HPDE6-E6E7 (cell line): ENCODE measurements around the gene APBB2.
"Not testable (repeated sequence)": the region's sequence is repeated elsewhere in the genome, so short reads cannot be mapped to it uniquely, and the experiment has no call there.

Experiments
- DNase-seq: peaks from one replicate; pipeline ENCODE4 v3.0.0; 2011; ENCODE audit warnings: missing footprints; ENCODE audit errors: extremely low spot score

APBB2 gene

GRCh38 chr4:40908297-40908696 is 306.0 kb downstream of the APBB2 start:
- peak; percentile 71 for DNase-seq

- no peak for DNase-seq
These were observed 308.9 kb downstream of the APBB2 start for GRCh38 chr4:40905414-40905813.

- DNase-seq: not testable (repeated sequence)
These were observed 313.8 kb downstream of the APBB2 start for GRCh38 chr4:40900531-40900930.

DNA sequence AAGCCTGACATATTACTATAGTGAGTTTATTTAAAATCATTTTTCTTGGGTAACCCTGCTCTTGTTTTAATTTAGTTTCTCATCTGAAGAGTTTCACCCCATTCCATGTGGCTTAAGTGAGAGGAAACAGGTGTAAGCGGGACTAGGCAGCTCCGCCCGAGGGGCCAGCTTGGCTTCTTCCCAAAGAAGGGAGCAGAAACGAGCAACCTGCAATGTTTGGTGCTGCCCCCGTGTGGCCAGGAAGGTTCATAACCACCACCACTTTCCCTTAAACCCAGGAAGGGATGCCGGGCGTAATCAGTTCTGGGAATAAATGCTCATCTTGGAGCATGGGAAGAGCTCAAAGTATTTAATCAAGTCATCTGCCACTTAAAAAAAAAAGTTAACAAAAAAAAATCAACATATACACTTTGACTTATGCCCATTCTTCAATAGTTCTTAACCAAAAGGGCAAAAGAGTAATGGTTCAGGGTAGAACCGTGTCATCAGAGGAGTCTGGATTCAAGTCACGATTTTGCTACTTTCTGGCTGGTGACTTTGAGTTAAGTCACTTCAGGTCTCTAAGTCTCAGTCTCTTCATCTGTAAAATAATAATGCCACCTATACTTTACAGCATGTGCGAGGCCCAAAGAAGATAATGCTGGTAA is 316.7 kb downstream of the APBB2 start:
- DNase-seq: peak; percentile 66

DNA sequence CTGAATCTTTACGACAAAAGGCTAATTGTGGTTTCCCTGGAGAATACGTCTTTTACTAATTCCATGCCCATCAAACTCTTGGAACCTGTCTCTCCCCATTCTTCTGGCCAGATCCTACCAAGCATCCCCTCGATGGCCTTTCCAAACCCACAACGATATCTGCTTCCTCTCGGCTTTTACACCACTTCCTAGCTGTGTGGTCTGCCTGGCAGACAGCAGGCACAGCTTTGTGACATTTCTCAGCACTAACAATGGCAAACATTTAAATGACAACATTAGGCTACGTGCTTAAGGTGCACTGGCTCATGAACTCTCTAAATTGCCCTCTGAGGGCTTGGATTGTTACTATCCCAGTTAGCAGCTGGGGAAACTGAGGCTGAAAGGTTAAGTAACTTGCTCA is 323.6 kb downstream of the APBB2 start:
- DNase-seq: no peak

DNA sequence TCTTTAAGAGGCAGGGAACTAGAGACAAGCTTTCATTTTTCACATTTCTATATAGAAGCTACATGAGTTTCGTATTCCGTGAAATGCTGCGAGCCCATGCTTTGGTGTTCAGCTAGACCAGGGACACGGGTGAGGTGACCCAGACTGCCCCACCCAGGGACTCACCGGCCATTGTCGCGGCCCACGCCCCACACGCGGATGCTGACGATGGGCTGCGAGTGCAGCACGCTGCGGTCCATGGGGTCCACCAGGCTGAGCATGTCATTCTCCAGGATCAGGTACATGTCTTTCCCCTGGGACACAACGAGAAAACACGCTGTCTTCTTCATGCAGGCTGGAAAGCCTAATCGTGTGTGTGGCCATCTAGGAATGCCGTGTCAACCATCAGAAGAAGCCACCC is 324.1 kb downstream of the APBB2 start:
- no peak for DNase-seq

- DNase-seq: no peak
These were observed 325.4 kb downstream of the APBB2 start for GRCh38 chr4:40888933-40889332.

DNA sequence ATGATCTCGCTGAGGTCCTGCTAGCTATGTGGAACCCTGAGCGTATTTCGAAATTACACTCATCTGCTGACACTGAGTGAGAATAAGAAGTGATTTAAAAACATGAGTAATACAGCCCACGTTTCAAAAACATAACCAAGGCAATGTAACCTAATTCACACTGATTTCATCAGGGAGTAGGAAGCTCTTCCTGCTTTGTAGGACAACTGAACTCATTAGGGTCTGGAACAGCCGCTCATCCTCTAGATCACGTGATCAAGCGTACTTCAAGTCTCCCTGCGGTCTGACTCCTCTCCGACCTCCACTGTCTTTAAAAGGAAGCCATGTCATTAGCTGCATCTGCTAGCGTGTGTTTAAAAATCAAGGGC is 326.6 kb downstream of the APBB2 start:
- DNase-seq: no peak

- no peak for DNase-seq
These were observed 327.2 kb downstream of the APBB2 start for GRCh38 chr4:40886931-40887763.

- no peak for DNase-seq
These were observed 332.5 kb downstream of the APBB2 start for GRCh38 chr4:40881851-40882250.

GRCh38 chr4:40881096-40881495 is 333.2 kb downstream of the APBB2 start:
- no peak for DNase-seq

DNA sequence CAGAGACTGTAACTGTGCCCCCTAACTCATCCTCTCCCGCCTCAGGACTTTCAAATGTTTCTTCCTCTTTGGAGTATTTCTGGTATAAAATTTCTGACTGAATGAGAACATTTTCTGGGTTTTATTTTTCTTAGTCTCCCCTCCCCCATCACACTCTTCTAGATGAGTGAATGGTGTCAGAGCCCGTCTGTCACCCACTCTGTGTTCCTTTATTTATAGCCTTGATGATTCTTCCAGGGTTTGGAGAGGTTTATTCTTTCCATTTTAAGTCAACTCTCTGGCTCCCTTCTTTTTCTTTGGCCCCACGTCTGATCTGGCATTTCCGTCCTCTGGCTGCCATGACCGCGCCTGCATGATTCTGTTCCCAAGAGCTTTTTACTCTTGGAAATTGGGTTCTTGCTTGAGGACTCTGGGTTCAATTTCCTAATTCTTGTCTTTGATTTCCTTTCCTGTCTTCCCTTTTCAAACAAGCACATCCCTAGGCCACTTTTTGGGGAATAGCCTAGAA is 335.7 kb downstream of the APBB2 start:
- DNase-seq: no peak

GRCh38 chr4:40877081-40877480 is 337.3 kb downstream of the APBB2 start:
- DNase-seq: no peak

GRCh38 chr4:40875507-40876150 is 338.7 kb downstream of the APBB2 start:
- no peak for DNase-seq

DNA sequence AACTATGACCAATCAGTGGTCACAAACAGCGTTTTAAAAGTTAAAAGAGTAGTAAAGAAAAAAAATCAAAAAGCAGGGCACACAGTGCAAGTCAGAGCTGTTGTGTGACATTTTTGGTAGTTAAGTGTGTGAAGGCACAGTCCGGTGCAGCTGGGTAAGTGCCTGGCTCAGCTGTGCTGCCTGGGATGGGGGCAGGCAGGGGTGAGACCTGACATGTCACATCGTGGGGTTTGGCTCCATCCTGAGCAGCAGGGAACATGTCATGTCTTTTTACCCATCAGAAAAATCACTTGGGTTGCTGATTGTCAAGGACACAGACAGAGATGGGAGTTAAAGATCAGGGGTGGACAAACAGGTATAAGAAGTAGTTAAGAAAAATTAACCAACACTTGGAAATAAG is 339.4 kb downstream of the APBB2 start:
- DNase-seq: no peak

DNA sequence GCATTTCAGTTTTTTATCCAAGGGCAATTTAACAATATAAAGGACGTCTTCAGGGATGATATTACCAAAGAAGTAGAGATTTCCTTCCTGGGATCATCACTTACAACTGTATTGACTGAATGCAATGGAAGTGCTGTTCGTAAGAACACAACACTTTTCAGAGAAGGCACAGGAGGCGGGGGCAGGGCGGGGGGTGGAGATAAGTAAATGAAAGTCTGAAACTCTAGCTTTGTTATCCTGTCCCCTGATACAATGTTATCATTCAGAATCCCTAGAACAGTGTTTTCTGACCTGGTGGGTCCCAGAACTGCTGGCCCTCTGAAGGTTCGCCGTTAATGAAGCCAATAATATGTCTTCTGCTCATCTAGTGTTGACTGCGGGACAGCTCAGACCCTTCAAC is 340.0 kb downstream of the APBB2 start:
- no peak for DNase-seq

DNA sequence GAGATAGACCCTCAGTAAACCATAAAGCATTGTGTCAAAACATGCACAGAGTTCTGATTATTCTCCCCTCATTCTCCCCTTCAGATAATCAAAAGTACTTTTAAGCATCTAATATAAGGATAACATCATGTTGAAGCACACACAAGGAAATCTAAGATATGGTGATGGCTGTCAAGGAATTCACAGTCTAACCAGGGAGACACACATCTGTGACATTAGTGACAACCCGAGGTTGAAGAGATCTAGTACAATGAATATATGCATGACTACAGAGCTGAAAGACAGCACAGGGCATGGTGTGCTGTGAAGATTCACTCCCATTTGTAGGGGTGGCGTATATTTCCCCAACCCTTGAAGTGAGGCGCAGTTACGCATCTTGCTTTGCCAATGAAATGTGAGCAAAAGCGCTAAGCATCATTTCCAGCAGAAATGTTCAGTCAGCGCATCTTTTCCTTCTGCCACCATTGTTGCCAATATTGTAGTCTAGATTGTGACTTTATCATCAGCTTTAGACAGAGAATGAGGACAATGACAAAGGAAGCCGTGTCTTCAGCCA is 342.6 kb downstream of the APBB2 start:
- DNase-seq: no peak

GRCh38 chr4:40870150-40870549 is 344.2 kb downstream of the APBB2 start:
- no peak for DNase-seq

- no peak for DNase-seq
These were observed 348.6 kb downstream of the APBB2 start for GRCh38 chr4:40865696-40866095.

DNA sequence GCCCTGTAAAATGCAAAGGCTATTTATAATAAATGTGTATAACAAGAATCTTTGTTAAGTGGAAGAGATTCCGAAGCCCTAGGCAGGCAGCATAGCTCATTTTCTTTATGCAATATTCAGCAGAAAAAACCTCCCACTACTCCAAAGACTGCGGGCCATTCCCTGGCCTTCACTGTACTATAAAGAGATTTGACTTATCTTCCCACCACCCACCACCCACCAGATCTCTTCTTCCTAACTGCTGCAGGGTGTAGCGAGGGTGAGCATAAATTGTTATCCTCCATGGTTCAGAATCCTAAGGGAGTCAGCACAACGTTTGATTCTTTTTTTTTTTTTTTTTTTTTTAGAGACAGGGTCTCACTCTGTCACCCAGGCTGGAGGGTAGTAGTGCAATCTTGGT is 349.8 kb downstream of the APBB2 start:
- no peak for DNase-seq

DNA sequence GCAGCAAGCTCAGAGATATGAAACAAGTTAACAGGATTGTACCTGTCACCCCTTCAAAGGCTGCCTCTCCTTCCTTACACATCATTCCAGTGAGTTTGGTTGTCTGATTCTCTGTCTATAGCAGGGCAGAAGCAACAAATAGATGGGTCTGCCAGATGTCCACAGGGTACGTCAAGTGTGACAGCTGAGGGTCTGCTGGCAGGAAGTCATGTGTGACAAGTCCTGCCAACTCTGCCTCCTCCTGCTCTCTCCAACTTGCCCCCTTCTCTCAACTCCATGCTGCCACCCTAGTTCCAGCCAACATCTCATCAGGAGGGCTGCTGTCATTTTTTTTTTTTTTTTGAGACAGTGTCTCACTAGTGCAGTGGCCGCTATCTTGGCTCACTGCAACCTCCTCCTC is 355.4 kb downstream of the APBB2 start:
- DNase-seq: no peak

- DNase-seq: no peak
These were observed 356.4 kb downstream of the APBB2 start for GRCh38 chr4:40857956-40858355.
